Testis (tissue), 3 donors: Measurements from ENCODE around the gene TMCC3. TPM values are rescaled to one million over a fixed set of nuclear protein-coding genes. Genes with fewer than 3 reads are reported as not detected.

Experiments used
- DNase-seq: peaks from one replicate; pipeline ENCODE4 v3.0.0-alpha.2; 2019
- H3K27ac ChIP-seq, 2 donors: fragments of 200-600 bp; sonication (generic); one replicate each; pipeline ENCODE4 v1.5.1; 2019
- H3K27me3 ChIP-seq: fragments of 200-600 bp; sonication (generic); one replicate; pipeline ENCODE4 v1.5.1; 2019
- H3K36me3 ChIP-seq: fragments of 200-600 bp; sonication (generic); one replicate; pipeline ENCODE4 v1.5.1; 2017; ENCODE audit warnings: low read depth; ENCODE audit errors: missing control alignments
- H3K4me1 ChIP-seq: fragments of 200-600 bp; sonication (generic); one replicate; pipeline ENCODE4 v1.5.1; 2019
- H3K4me3 ChIP-seq, 2 donors: fragments of 200-600 bp; sonication (generic); one replicate each; pipeline ENCODE4 v1.5.1; 2017 to 2019
- H3K9me3 ChIP-seq: fragments of 200-600 bp; sonication (generic); one replicate; pipeline ENCODE4 v1.5.1; 2017
- CTCF ChIP-seq, 3 experiments: fragments of 450-650 bp in 2 of 3; fragments of 200-600 bp in 1 of 3; sonication (generic) in 1 of 3; IDR thresholded peaks; one replicate each; pipeline ENCODE4 v1.5.1; 2016 to 2019; ENCODE audit warnings: antibody characterized with exemption in 3 of 3, mild to moderate bottlenecking in 2 of 3, moderate library complexity in 1 of 3
- POLR2A ChIP-seq: fragments of 450-650 bp; IDR thresholded peaks from one replicate; pipeline ENCODE4 v1.6.1; 2017; ENCODE audit warnings: antibody characterized with exemption, mild to moderate bottlenecking, moderate library complexity
- WGBS, 2 donors: methylation state at CpG; one replicate each; pipeline ENCODE4 v1.1.5; 2018; 5-methylcytosine and 5-hydroxymethylcytosine counted together
- intact Hi-C: fragments of 100-400 bp; cut with DNase I; formaldehyde crosslinking; loops from one replicate; pipeline ENCODE4 v1.15.1; 2023; ENCODE audit warnings: low total_unique reads
- polyA plus RNA-seq: library from polyadenylated mRNA; stranded (reverse); fragments of 350-450 nt; fragmentation: Illumina TruSeq; extraction: RNeasy Lipid Tissue Mini Kit (QIAGEN cat#74804); gene quantifications from one replicate; pipeline ENCODE4 v1.2.3, GENCODE V29; 2014; ENCODE audit warnings: low read depth, low replicate concordance; ENCODE audit not compliant: insufficient read depth
- total RNA-seq, 2 donors: library from RNA; depleted of rRNA; stranded (reverse); fragments of >200 nt; gene quantifications; one replicate each; pipeline ENCODE4 v1.2.3, GENCODE V29; 2016

TMCC3 gene
- total and polyA plus RNA-seq, 3 donors from 2014 or later = 3.4 to 6.4 (median 5.1) TPM

DNA sequence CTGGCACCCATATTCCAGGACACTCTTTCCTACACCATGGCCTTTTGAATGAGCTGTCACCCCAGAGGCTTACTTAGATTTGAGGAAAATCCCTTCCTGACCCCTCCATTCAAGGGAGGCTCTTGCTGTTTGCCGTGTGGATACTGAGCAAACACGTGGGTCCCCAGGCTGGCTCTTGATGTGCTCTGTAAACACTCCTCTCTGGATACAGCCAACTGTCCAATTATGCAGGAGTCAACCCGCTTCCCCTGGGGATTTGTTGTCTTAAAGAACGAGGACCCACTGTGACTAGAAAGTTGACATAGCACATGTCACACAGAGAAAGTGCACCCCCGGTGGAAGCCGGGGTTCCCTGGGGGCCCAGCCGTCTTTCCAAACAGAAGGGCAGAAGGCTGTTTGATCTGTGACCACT is 114.8 kb downstream of the TMCC3 start:
- Histone ChIP-seq H3K4me3 (no peak overlapping the region), H3K36me3 (no peaks in the 10 kb centered on the region), H3K4me1 (no peaks in the 10 kb centered on the region), H3K9me3 (no peaks in the 10 kb centered on the region), H3K27me3 (no peaks in the 10 kb centered on the region), H3K27ac (no peak overlapping the region)
- DNase-seq = no peak
- TF ChIP-seq CTCF (IDR thresholded peaks at IDR 0.05) (no peak), POLR2A (no peak)
- WGBS, 2 donors = 67 to 69% methylated on average over 7 of the region's 7 CpGs
- intact Hi-C loops = no loop called here

- Histone ChIP-seq H3K4me1 (no peaks in the 10 kb centered on the region), H3K27ac (no peak overlapping the region), H3K9me3 (no peaks in the 10 kb centered on the region), H3K27me3 (no peaks in the 10 kb centered on the region), H3K4me3 (no peak overlapping the region), H3K36me3 (no peaks in the 10 kb centered on the region)
- DNase-seq = no peak
- WGBS, 2 donors = 85 to 90% methylated on average over 14 of the region's 14 CpGs
- TF ChIP-seq POLR2A (no peak), CTCF (IDR thresholded peaks at IDR 0.05) (no peak)
- intact Hi-C loops = loop anchor here (5.0 kb wide), 1 partner anchor 393 kb away; no protein-coding TSS in a partner anchor
These were observed 115.4 kb downstream of the TMCC3 start for GRCh38 chr12:94534774-94535509.

- TF ChIP-seq CTCF (IDR thresholded peaks at IDR 0.05) = no peak
- no peak for TF ChIP-seq POLR2A
- intact Hi-C loops = loop anchor here (5.0 kb wide), 1 partner anchor 392 kb away; no protein-coding TSS in a partner anchor
- H3K36me3 ChIP-seq = no peaks in the 10 kb centered on the region
- H3K27ac ChIP-seq = no peak overlapping the region
- no peaks in the 10 kb centered on the region for H3K4me1 ChIP-seq
- no peaks in the 10 kb centered on the region for H3K27me3 ChIP-seq
- H3K4me3 ChIP-seq = no peak overlapping the region
- WGBS, 2 donors = 83 to 88% methylated on average over 6 of the region's 6 CpGs
- no peak for DNase-seq
- no peaks in the 10 kb centered on the region for H3K9me3 ChIP-seq
These were observed 116.1 kb downstream of the TMCC3 start for GRCh38 chr12:94534278-94534677.

DNA sequence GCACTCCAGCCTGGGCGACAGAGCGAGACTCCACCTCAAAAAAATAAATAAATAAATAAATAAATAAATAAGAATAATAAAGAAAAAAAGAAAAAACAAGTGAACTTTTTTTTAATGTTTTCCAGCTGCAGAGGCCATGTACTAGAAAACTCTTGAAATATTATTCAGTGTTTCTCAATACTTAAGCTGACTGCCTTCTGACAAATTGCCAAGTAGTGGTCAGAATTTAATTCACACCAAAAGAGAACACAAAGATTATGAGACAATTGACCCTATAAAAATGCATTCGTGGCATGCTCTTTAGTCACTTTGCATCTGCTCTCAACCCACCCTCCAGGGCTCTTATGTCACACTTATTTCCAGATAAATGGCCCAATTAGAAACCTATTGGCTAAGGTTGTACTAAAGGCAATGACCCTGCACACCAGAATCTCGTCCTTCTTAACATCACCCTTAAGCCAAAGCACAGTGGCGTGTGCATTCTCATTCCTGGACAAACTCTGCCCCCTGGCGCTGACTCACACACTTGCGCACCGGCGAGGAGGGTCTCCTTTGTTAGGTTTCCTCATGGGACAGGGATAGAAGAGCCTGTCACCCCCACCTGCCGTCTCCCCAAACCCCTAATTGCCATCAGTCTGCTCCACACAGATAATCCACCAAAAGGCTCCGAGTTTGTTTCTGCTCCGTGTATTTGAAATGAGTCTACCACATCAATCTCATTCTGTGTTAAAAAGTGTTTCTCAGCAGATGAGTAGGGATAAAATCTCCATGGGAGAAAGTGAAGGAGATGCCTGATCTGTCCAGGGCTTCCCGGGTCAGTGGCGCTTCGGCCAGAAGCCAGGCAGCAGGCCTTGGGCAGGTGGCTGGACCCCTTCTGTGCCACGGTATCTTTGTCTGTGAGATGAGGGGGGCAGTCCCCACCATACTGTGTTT is 117.6 kb downstream of the TMCC3 start:
- Histone ChIP-seq H3K27me3 (no peaks in the 10 kb centered on the region), H3K27ac (no peak overlapping the region), H3K36me3 (no peaks in the 10 kb centered on the region), H3K4me3 (no peak overlapping the region), H3K4me1 (no peaks in the 10 kb centered on the region), H3K9me3 (no peaks in the 10 kb centered on the region)
- intact Hi-C loops = loop anchor here (5.0 kb wide), 1 partner anchor 390 kb away; no protein-coding TSS in a partner anchor
- peak; percentile 85 for DNase-seq
- WGBS, 2 donors = 42 to 49% methylated on average over 16 of the region's 16 CpGs
- no peak for TF ChIP-seq POLR2A
- TF ChIP-seq CTCF (IDR thresholded peaks at IDR 0.05) = peak; percentile 71 to 82 (median 81)
